NAMALWA (cell line): Measurements from ENCODE around the gene KCNK3.
"Not testable (repeated sequence)": the region's sequence is repeated elsewhere in the genome, so short reads cannot be mapped to it uniquely, and the experiment has no call there.

Source experiments
- DNase-seq: peaks from one replicate; pipeline ENCODE4 v3.0.0-alpha.2; 2015; ENCODE audit warnings: low spot score

Gene KCNK3

DNA sequence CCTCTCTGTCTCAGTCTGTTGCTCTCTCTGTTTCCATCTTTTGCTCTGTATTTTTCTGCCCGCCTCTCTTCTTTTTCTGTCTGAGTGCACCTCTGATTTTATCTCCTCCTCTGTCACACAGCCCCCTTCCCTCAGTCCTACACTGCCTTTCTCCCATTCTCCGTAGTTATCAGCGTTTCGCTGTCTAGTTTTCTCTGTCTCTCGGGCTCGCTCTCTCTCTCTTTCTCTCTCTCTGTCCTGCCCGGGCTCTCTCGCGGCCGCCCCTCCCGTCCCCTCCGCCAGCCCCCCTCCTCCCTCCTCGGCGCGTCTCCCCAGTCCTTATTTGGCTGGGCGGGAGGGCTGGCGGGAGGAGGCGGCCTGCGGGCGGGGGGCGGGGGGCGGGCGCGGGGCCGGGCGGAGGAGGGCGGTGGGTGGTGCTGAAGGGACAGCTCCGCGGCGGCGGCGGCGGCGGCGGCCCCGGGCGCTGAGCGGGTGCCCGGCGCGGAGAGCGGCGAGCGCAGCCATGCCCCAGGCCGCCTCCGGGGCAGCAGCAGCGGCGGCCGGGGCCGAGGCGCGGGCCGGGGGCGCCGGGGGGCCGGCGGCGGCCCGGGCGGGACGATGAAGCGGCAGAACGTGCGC is at the start of gene KCNK3:
Gene KCNK3 (plus strand): TSS at position 444 of the 618 bp plus-strand sequence. CDS start 154 bp downstream, at position 598.
- no peak for DNase-seq

DNA sequence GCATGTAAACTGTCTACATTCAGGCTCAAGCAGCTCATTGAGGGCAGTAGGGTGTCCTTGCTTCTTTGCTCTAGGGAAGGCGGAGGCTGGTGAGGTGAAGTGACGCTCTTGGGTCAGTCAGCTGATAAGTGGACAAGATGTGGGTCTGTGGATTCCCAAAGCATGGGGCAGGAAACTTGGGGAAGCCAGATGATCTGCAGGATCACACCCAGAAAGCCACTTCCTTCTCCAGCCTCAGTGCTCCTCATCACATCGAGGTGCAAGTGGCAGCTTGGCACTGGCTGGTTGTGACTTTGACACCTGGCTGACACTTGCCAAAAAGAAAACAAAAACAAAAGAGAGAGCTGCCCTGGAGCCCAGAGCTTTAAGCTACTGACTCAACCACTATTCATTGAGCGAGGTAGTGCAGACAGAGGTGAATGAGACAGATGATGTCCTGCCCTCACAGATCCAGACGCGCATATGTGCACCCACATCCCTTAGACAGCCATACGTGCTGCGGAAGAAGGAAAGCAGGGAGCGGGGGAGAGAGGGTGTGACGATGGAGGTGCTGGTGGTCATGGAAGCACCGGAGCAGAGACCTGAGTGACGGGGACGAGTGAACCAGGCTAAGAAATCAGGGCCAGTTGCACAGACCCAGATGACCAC is 48.2 kb upstream of the KCNK3 start:
- no peak for DNase-seq

DNA sequence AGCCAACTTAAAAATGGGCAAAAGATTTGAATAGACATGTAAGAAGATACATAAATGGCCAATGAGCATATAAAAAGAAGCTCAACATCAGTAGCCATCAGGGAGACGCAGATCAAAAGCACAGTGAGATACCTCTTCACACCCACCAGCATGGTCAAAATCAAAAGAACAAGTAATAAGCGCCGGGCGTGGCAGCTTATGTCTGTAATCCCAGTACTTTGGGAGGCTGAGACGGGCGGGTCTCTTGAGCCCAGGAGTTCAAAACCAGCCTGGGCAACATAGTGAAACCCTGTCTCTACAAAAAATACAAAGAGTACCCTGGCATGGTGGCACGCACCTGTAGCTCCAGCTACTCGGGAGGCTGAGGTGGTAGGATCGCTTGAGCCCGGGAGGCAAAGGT is 46.8 kb upstream of the KCNK3 start:
- no peak for DNase-seq

DNA sequence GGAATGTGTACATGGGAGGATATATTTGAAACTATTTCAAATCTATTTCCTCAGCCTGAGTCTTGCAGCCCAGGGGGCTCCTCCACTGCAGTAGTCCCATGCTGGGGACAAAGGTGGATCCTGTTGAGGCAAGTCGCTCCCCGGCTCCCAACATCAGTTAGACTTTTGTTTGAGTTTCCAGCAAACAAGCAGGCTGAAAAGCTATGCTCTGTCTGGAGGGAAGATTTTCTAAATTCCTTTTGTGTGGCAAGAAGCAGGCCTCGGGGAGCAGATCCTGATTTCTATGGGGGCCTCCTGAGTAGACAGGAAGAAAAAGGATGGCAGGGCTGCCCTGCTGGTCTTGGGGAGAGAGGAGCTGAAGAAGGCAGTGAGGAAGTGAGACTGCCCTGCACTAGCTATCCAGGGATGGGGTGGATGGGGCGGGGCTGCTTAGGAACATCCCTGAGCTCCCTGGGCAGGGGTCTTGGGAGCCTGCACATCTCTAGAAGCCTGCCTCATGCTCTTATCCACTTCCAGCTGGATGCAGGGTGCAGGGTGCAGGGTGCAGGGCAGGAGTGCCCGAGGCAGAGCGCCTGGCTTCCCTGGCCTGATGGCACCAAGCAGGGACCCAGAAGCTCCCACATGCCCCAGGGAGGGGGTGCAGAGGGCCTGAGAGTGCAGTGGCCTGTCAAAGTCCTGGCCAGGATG is 45.4 kb upstream of the KCNK3 start:
- no peak for DNase-seq

DNA sequence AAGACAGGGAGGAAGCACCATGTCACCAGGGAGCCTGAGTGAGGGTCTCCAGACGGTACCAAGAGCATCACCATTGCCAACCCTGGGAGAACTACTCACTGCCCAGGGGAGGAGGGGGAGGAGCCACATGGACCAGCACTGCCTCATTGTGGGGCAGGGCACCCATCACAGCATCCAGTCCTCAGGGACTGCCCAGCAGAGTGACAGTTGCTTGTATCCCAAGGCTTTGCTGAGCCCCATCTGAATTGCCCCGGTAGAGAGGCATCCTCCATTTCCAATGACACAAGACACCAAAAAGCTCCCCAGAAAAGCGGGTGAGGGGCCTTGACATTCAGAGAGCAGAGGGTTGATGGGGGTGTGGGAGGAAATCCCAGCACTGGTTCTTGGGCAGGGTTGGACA is 44.5 kb upstream of the KCNK3 start:
- no peak for DNase-seq

DNA sequence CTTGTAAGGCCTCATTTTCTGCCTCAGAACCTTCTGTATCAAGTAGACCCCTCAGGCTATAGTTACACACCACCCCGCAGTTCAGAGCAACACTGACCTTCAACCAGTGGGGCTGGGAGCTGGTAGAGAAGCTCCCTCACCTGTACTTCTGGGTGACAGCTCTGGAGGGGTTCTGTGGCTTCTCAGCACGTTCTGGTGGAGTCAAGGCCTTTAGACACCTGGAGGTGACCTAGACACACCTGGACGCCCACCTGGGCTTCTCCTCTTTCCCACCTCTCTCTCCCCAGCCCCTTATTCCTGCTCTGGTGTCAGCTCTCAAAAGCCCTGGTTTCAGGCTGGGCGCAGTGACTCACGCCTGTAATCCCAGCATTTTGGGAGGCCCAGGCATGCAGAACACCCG is 44.0 kb upstream of the KCNK3 start:
- DNase-seq, result no peak

DNA sequence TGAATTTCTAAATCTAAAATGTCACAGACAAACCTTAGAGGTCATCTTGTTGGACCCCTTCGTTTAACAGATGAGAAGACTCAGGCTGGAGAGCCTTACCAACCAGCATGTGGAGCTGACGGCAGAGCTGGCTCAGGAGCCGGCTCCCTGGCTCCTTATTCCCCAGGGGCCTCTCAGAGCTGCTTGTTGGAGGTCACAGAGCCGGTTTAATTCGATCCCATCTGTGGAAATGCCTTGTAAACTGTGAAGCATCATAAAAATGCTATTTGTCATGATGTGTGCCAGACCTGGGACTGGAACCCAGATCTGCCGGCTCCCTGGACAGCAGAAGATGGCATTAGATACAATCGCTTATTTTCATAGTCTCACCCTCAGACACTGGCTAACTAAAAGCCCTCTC is 43.2 kb upstream of the KCNK3 start:
- DNase-seq, result no peak

DNA sequence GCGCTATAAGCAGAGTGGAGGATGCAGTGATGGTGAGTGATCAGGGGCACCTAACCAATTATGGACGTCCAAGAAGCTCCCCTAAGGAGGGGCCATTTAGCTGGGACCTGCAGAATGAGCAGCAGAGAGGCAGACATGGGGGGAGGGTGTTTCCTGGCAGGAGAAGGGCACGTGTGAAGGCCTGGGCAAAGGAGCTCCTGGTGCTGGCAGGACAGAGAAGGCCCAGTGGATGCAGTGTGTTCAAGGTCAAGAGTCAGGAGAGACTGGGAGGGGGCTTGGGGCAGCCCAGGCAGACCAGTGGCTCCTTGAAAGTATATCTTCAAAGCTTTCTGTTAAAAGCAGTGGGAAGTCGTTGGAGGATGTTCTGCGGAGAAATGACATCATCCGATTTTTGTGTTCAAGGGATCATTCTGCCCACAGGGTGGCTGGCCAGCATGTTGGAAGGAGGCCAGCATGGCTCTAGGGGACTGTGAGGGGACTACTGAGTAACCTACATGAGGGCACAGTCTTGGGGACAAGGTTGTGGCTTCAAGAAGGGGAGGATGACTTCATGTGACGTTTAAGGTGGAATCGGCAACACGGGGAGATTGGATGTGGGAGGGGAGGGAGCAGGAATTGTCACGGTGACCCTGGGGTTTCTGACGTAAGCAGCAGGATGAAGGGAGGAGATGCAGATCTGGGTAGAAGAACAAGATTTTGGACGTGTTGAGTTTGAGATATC is 42.4 kb upstream of the KCNK3 start:
- no peak for DNase-seq

DNA sequence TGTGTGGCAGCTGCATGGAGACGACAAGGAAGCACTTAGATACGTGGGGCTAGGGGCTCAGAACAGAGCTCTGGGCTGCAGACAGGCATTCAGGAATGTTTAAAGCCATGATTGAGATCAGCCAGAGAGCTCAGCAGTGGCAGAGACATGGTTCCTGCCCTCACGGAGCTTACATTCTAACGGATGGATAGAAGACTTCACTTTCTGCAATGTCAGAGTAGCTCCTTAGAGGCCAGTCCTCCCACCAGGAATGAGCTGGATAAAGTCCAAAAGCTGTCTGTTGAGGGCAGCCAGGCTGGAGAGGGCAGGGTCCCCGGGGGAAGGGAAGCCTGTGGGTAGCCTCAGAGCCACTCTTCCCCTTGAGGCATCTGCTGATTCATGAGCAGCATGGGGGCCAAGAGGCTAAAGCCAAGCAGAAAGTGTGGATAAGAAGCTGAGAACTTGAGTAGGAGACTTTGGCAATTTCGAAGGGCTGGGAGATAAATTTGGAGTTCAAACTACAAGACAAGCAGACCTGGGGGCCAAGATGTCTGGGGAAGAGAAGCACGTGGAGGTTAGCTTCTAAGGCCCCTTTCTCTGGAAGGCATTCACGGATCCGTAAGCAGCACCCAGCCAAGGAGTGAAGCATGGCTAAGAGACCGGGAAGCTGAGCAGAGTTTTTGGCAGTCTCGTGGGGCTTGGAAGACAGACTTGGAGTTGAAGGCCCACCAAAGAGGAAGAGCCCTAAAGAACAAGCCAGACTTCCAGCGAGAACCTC is 41.6 kb upstream of the KCNK3 start:
- DNase-seq, result no peak

DNA sequence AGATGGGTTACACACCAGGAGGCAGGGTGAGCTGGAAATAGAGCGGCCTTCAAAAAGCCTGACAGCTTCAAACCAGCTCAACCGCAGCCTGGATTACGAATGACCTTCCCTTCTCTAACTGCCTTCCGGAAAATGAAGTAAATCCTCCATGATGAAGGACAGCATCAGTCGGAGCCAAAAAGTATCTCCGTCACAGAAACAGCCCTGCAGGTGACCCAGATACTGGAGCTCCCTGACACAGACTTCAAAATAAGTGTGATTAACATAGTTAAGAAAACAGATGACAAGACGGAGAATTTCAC is 41.1 kb upstream of the KCNK3 start:
- no peak for DNase-seq

DNA sequence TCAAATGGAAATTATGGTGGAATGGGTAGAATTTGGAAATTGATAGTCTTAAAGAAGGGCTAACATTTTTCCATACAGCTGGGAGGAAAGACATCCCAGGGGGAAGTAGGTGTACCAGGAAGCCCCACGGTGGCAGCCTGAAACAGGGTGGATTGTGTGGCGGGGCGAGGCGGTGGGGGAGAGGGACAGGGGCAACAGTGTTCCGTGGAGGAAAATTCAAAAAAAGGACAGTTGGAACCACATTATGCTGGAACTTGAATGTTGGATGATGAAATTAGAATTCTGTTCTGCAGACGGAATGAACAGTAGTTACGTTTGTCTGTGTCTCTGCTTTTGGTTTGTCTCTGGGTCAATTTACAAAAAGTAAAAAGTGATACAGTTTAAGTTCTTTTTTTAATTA is 40.7 kb upstream of the KCNK3 start:
- DNase-seq, result no peak

DNA sequence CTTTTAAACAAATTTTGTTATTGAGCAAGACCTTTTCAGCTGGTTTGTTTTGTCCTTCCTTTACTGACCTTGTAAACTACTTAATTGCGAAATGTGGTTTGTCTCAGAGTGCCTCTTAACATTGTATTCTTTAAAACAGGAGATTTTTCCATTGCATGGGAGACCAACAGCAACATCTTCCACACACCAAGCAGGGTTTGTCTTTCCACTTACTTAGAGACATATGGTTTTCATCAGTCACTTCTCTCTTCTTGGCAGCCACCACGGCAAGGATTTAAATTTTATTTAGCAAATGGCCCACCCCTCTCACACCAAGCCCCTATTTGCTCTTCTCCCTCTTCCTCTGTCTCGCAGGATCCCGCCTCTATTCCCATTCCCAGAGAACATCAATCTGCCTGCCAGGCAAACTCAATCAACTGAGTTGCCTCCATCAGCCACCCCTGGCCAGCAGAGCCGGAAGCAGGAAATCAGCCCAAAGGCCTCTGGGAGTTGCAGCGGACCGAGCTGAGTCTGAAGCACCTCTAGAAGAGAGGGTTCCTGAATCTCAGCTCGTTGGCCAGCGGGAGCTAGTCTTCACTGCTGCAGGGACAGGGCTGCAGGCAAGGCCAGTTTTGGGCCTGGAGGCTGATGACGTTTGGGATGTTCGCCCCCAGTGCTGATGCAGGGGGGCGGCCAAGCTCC is 40.0 kb upstream of the KCNK3 start:
- DNase-seq, result no peak

DNA sequence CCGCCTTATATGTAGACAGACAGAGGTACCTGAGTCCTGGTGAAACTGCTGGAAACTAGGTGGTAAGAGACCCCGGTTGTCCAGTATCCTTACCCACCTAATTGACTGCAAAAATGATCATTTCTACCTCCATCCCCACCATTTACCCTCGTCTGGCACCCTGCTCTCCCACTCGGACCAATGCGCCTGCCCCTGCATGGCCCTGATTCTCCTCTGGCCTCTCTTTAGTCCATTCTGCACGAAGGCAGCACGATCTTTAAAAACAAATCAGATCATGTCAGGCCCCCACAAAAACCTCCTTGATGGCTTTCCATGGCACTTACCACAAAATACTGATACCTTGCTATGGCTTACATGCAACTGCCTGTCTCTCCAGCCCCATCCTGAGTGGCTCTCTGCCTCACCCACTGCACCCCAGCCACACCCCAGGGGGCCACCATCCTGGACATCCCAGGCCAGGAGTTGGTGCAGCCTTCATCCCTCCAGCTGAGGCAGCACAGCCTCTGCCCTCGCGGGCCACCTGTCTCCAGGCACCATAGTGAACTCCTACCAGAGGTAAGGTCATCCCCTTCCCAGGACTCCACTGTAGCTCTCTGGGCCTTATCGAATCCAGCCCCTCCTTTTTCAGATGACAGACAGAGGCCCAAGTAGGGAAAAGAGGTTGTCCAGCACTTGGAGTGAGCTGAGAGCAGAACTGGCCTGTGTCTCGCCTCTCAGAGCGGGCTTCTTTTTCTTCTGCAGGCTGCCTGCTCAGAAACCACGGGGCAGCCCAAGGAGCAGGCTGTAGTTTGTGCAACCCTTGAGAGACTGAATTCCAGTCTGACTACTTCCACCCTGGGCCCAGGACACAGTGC is 39.1 kb upstream of the KCNK3 start:
- no peak for DNase-seq

DNA sequence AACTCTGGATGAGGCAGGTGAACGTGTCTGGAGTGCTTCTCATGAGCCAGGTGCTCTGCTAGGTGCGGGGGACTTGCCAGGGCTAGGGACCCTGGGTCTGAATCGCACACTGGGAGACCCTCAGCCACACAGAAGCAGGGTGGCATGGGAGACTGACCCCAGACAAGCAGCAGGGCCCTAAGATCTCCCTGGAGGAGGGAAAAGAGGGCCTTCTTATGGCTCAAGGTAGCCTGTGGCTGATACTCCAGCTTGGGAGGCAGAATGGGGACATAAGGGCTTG is 38.5 kb upstream of the KCNK3 start:
- no peak for DNase-seq

DNA sequence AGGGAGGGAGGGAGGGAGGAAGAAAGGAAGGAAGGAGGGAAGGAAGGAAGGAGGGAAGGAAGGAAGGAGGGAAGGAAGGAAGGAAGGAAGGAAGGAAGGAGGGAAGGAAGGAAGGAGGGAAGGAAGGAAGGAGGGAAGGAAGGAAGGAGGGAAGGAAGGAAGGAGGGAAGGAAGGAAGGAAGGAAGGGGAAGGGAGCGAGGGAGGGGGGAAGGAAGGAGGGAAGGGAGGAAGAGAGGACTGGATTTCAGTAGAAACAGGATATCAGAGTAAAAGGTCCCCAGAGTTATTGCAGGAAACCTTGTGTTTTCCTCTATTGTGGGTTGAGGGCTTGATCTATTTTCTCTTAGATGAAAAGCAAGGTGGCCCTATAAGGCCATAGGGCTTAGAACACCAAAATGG is 37.4 kb upstream of the KCNK3 start:
- not testable (repeated sequence) for DNase-seq

DNA sequence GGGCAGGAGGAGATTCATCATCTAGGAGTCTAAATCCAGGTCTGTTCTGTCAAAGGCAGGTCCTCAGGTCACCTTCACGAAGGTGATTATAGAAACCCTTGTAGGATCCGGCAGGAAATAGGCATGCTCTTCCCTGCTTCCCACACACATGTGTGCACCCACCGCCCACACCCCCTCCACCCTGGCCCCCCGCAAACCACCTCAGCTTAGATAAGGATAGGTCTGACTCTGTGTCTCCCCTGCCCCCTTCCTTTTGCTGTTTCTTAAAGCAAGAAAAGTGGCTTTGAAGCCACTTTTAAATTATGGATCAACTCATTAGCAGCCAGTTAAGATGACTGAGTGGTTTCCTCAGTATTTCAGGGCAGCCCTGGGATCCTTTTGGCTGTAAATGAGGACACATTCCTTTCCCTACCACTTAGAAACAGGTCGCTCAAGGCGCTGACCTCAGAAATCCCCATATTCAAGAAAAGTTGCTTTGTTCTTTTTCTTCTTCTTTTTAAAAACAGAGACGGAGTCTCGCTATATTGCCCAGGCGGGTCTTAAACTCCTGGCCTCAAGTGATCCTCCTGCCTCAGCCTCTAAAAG is 36.8 kb upstream of the KCNK3 start:
- no peak for DNase-seq

DNA sequence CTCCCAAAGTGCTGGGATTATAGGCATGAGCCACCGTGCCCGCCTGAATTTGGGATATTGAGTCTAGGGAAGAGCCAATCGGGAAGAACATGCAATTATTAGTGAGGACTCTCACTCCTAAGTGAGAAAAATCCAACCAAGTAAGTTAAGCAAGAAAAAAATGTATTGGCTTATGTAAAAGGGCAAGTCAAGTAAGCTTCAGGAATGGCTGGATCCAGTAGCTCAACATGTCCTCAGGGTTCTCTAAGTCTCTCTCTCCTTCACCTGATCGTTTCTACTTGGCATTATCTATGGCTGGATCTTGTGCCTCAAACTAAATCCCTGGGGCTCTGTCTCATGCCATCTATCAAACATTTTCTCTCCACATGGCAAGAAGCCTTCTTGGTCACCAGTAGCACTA is 35.3 kb upstream of the KCNK3 start:
- no peak for DNase-seq

DNA sequence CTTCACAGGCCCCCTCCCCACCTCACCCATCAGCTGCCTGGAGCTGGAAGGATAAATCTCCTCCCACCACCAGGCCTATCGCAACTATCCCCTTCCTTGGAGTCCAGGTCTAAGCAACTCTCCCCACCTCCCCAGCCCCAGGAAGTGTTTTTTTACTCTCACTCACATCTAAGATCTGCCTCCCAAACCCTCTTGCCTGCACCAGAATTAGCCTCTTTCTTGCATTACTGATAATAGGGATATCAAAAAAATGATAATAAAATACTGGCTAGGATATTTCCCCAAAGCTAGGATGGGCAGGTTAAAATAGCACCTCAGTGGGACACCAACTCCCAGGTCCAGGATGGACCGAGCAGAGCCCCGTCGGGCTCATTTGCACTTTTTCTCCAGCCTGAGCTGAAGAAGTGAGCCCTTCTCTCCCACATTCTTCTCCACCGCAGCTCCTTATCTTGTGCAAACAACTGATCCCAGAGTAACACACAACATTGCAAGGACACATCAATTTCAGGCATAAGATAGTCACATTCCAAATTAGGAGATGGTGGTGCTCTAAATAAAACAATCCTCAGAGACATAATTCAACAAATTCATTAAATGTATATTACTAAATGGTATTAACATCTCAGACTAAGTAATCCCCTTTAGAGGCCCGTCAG is 33.7 kb upstream of the KCNK3 start:
- no peak for DNase-seq

DNA sequence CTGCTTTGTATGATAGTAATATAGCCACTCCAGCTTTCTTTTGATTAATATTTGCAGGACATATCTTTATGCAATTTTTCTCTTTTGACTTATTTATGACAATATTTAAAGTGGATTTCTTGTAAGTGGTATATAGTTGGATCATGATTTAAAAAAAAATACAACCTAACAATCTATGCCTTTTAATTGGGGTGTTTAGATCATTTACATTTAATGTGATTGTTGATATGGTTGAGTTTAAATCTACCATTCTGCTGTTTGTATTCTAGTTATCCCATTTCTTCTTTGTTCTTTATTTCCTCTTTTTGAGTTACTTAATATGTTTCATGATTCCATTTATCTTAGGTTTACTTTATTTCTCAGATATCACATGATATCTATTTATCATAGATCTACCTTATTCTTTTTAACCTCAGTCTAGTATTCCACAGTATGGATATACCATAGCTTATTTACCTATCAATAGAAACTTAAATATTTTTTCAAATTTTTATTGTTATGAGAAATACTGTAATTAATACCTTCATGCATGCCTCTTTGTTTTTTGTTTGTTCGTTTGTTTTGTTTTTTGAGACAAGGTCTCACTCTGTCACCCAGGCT is 32.1 kb upstream of the KCNK3 start:
- no peak for DNase-seq

DNA sequence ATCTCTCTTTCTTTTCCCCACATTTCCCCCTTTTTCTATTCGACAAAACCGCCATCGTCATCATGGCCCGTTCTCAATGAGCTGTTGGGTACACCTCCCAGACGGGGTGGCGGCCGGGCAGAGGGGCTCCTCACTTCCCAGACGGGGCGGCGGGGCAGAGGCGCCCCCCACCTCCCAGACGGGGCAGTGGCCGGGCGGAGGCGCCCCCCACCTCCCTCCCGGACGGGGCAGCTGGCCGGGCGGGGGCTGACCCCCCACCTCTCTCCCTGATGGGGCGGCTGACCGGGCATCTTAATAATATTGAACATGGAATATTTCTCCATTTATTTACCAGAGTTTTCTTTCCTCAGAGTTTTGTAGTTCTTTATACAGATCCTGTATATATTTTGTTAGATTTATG is 27.2 kb upstream of the KCNK3 start:
- not testable (repeated sequence) for DNase-seq
